DMS53 treated with DMSO at 0.1 percent for 48 hours (cell line): ENCODE data around the gene ACAD9.
"Not testable (repeated sequence)": the region's sequence is repeated elsewhere in the genome, so short reads cannot be mapped to it uniquely, and the experiment has no call there.

ENCODE experiments used
- DNase-seq: peaks from one replicate; lab custom pipeline; 2025; ENCODE audit not compliant: unreplicated experiment; lab: John Stamatoyannopoulos, UW

ACAD9 gene

GRCh38 chr3:128859630-128860029 is 19.8 kb upstream of the ACAD9 start:
- DNase-seq, result no peak

- DNase-seq, result no peak
Observed at GRCh38 chr3:128861491-128861890, 17.9 kb upstream of the ACAD9 start.

- no peak for DNase-seq
Observed at GRCh38 chr3:128863560-128863959, 15.9 kb upstream of the ACAD9 start.

GRCh38 chr3:128864351-128864811 is 15.0 kb upstream of the ACAD9 start:
- DNase-seq, result no peak

- not testable (repeated sequence) for DNase-seq
Observed at GRCh38 chr3:128864849-128865804, 14.3 kb upstream of the ACAD9 start.

GRCh38 chr3:128867200-128868125 is 12.0 kb upstream of the ACAD9 start:
- no peak for DNase-seq

GRCh38 chr3:128870347-128870746 is 9.1 kb upstream of the ACAD9 start:
- DNase-seq, result no peak

GRCh38 chr3:128872282-128872681 is 7.1 kb upstream of the ACAD9 start:
- no peak for DNase-seq

GRCh38 chr3:128872744-128873143 is 6.7 kb upstream of the ACAD9 start:
- DNase-seq, result no peak

- DNase-seq, result no peak
Observed at GRCh38 chr3:128873244-128874022, 6.0 kb upstream of the ACAD9 start.

- no peak for DNase-seq
Observed at GRCh38 chr3:128874481-128875180, 4.8 kb upstream of the ACAD9 start.

GRCh38 chr3:128875556-128876120 is 3.8 kb upstream of the ACAD9 start:
- DNase-seq, result no peak

- no peak for DNase-seq
Observed at GRCh38 chr3:128878011-128878457, 1.4 kb upstream of the ACAD9 start.

- DNase-seq, result peak; percentile 4
Observed at GRCh38 chr3:128878556-128879124, 780 bp upstream of the ACAD9 start.

- DNase-seq, result no peak
Observed at GRCh38 chr3:128879991-128880390, 571 bp downstream of the ACAD9 start.

GRCh38 chr3:128880455-128880854 is 1.0 kb downstream of the ACAD9 start:
- DNase-seq, result not testable (repeated sequence)

GRCh38 chr3:128881576-128881975 is 2.2 kb downstream of the ACAD9 start:
- DNase-seq, result no peak

- DNase-seq, result no peak
Observed at GRCh38 chr3:128882719-128883118, 3.3 kb downstream of the ACAD9 start.

- DNase-seq, result no peak
Observed at GRCh38 chr3:128884992-128885391, 5.6 kb downstream of the ACAD9 start.
